ENCODE results near the gene ELFN1.

GRCh38 chr7:1717903-1718676, 48.0 kb downstream of the ELFN1 start:
- TF ChIP-seq, protein P1, sequence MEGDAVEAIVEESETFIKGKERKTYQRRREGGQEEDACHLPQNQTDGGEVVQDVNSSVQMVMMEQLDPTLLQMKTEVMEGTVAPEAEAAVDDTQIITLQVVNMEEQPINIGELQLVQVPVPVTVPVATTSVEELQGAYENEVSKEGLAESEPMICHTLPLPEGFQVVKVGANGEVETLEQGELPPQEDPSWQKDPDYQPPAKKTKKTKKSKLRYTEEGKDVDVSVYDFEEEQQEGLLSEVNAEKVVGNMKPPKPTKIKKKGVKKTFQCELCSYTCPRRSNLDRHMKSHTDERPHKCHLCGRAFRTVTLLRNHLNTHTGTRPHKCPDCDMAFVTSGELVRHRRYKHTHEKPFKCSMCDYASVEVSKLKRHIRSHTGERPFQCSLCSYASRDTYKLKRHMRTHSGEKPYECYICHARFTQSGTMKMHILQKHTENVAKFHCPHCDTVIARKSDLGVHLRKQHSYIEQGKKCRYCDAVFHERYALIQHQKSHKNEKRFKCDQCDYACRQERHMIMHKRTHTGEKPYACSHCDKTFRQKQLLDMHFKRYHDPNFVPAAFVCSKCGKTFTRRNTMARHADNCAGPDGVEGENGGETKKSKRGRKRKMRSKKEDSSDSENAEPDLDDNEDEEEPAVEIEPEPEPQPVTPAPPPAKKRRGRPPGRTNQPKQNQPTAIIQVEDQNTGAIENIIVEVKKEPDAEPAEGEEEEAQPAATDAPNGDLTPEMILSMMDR (IDR thresholded peaks at IDR 0.05), result no peak
- no peak for TF ChIP-seq POLR2A (IDR thresholded peaks at IDR 0.05)

Data from body of pancreas (tissue), 4 donors.